LNCaP clone FGC (cell line): ENCODE data around the gene OVOL3.
"Not testable (repeated sequence)": the region's sequence is repeated elsewhere in the genome, so short reads cannot be mapped to it uniquely, and the experiment has no call there.

Experiments
- DNase-seq: peaks from one replicate; pipeline ENCODE4 v3.0.0-alpha.2; 2011; ENCODE audit warnings: low read depth
- H3K4me3 ChIP-seq: 2 replicates; pipeline ENCODE4 v1.5.1; 2011; ENCODE audit warnings: mild to moderate bottlenecking, low read depth, low read length, control low read depth
- TF ChIP-seq, protein P1 (sequence below): IDR thresholded peaks from 2 replicates; pipeline ENCODE4 v1.5.1; 2012; ENCODE audit warnings: mild to moderate bottlenecking; ENCODE audit not compliant: control insufficient read depth, insufficient read depth; ENCODE audit errors: extremely low read depth

Gene OVOL3

GRCh38 chr19:36120092-36120983, 9.4 kb downstream of the OVOL3 start:
- no peak overlapping the region for H3K4me3 ChIP-seq
- DNase-seq = no peak
- TF ChIP-seq, protein P1, sequence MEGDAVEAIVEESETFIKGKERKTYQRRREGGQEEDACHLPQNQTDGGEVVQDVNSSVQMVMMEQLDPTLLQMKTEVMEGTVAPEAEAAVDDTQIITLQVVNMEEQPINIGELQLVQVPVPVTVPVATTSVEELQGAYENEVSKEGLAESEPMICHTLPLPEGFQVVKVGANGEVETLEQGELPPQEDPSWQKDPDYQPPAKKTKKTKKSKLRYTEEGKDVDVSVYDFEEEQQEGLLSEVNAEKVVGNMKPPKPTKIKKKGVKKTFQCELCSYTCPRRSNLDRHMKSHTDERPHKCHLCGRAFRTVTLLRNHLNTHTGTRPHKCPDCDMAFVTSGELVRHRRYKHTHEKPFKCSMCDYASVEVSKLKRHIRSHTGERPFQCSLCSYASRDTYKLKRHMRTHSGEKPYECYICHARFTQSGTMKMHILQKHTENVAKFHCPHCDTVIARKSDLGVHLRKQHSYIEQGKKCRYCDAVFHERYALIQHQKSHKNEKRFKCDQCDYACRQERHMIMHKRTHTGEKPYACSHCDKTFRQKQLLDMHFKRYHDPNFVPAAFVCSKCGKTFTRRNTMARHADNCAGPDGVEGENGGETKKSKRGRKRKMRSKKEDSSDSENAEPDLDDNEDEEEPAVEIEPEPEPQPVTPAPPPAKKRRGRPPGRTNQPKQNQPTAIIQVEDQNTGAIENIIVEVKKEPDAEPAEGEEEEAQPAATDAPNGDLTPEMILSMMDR = no peak

GRCh38 chr19:36120984-36121358, 10.0 kb downstream of the OVOL3 start:
- no peak overlapping the region for H3K4me3 ChIP-seq
- no peak for DNase-seq
- TF ChIP-seq, protein P1 = no peak

DNA sequence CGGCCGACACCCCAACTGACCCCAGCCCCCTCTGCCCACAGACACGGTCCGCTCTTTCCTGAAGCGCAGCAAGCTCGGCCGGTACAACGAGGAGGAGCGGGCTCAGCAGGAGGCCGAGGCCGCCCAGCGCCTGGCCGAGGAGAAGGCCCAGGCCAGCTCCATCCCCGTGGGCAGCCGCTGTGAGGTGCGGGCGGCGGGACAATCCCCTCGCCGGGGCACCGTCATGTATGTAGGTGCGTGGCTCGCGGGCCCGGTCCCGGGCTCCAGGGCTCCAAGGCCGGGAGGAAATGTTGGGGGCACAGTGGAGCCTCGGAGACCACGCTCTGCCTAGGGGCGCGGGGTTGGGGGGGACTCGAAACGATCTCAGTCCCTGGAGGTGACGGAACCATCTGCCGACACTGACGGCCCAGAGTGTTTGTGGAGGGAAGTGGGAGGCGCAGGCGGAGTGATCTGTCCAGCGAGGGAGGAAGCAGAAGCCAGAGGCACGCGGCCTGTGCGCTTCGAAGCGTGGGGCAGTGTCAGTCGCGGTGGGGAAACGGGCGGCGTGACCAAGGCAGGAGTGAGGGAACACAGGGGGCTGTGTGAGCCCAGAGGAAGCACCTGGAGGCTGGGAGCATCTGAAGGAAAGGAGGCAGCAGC, 10.7 kb downstream of the OVOL3 start:
- TF ChIP-seq, protein P1 = no peak
- no peak for DNase-seq
- H3K4me3 ChIP-seq = no peak overlapping the region

DNA sequence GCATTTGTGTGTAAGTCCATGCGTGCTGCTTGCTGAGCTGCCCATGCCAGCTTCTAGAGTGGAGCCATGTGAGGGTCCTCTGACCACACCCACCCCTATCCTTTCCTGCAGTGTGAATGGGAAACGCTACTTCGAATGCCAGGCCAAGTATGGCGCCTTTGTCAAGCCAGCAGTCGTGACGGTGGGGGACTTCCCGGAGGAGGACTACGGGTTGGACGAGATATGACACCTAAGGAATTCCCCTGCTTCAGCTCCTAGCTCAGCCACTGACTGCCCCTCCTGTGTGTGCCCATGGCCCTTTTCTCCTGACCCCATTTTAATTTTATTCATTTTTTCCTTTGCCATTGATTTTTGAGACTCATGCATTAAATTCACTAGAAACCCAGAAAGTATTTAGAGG, 14.6 kb downstream of the OVOL3 start:
- no peak overlapping the region for H3K4me3 ChIP-seq
- TF ChIP-seq, protein P1 = no peak
- no peak for DNase-seq

GRCh38 chr19:36128392-36128736, 17.4 kb downstream of the OVOL3 start:
- peak overlapping the region; percentile 59 for H3K4me3 ChIP-seq
- TF ChIP-seq, protein P1 = no peak
- no peak for DNase-seq

- not testable (repeated sequence) for H3K4me3 ChIP-seq, DNase-seq
Measured at GRCh38 chr19:36131221-36131620, 20.3 kb downstream of the OVOL3 start.

DNA sequence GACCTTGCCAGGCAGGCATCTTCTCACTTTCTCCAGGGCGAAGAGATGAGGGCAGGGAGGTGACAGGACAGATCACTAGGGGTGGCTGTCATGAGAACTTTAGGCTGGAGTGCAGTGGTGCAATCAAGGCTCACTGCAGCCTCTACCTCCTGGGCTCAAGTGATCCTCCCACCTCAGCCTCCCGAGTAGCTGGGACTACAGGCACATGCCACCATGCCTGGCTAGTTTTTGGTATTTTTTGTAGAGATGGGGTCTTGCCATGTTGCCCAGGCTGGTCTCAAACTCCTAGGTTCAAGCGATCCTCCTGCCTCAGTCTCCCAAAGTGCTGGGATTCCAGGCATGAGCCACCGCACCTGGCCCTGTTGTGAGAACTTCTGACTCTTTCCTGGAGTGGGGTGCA, 23.9 kb downstream of the OVOL3 start:
- H3K4me3 ChIP-seq, DNase-seq: not testable (repeated sequence)
